Measurements from ENCODE around the gene SLC16A1. TPM values are rescaled to one million over a fixed set of nuclear protein-coding genes. Genes with fewer than 3 reads are reported as not detected.

SLC16A1 gene
- total and polyA plus RNA-seq, 2 of the 8 experiments (the other 6 are each of a cell fraction or from before 2014, with no cell fraction given) = 435 to 545 TPM

GRCh38 chr1:112902221-112902620 is 53.8 kb downstream of the SLC16A1 start (continued):
- TF ChIP-seq, protein P1, sequence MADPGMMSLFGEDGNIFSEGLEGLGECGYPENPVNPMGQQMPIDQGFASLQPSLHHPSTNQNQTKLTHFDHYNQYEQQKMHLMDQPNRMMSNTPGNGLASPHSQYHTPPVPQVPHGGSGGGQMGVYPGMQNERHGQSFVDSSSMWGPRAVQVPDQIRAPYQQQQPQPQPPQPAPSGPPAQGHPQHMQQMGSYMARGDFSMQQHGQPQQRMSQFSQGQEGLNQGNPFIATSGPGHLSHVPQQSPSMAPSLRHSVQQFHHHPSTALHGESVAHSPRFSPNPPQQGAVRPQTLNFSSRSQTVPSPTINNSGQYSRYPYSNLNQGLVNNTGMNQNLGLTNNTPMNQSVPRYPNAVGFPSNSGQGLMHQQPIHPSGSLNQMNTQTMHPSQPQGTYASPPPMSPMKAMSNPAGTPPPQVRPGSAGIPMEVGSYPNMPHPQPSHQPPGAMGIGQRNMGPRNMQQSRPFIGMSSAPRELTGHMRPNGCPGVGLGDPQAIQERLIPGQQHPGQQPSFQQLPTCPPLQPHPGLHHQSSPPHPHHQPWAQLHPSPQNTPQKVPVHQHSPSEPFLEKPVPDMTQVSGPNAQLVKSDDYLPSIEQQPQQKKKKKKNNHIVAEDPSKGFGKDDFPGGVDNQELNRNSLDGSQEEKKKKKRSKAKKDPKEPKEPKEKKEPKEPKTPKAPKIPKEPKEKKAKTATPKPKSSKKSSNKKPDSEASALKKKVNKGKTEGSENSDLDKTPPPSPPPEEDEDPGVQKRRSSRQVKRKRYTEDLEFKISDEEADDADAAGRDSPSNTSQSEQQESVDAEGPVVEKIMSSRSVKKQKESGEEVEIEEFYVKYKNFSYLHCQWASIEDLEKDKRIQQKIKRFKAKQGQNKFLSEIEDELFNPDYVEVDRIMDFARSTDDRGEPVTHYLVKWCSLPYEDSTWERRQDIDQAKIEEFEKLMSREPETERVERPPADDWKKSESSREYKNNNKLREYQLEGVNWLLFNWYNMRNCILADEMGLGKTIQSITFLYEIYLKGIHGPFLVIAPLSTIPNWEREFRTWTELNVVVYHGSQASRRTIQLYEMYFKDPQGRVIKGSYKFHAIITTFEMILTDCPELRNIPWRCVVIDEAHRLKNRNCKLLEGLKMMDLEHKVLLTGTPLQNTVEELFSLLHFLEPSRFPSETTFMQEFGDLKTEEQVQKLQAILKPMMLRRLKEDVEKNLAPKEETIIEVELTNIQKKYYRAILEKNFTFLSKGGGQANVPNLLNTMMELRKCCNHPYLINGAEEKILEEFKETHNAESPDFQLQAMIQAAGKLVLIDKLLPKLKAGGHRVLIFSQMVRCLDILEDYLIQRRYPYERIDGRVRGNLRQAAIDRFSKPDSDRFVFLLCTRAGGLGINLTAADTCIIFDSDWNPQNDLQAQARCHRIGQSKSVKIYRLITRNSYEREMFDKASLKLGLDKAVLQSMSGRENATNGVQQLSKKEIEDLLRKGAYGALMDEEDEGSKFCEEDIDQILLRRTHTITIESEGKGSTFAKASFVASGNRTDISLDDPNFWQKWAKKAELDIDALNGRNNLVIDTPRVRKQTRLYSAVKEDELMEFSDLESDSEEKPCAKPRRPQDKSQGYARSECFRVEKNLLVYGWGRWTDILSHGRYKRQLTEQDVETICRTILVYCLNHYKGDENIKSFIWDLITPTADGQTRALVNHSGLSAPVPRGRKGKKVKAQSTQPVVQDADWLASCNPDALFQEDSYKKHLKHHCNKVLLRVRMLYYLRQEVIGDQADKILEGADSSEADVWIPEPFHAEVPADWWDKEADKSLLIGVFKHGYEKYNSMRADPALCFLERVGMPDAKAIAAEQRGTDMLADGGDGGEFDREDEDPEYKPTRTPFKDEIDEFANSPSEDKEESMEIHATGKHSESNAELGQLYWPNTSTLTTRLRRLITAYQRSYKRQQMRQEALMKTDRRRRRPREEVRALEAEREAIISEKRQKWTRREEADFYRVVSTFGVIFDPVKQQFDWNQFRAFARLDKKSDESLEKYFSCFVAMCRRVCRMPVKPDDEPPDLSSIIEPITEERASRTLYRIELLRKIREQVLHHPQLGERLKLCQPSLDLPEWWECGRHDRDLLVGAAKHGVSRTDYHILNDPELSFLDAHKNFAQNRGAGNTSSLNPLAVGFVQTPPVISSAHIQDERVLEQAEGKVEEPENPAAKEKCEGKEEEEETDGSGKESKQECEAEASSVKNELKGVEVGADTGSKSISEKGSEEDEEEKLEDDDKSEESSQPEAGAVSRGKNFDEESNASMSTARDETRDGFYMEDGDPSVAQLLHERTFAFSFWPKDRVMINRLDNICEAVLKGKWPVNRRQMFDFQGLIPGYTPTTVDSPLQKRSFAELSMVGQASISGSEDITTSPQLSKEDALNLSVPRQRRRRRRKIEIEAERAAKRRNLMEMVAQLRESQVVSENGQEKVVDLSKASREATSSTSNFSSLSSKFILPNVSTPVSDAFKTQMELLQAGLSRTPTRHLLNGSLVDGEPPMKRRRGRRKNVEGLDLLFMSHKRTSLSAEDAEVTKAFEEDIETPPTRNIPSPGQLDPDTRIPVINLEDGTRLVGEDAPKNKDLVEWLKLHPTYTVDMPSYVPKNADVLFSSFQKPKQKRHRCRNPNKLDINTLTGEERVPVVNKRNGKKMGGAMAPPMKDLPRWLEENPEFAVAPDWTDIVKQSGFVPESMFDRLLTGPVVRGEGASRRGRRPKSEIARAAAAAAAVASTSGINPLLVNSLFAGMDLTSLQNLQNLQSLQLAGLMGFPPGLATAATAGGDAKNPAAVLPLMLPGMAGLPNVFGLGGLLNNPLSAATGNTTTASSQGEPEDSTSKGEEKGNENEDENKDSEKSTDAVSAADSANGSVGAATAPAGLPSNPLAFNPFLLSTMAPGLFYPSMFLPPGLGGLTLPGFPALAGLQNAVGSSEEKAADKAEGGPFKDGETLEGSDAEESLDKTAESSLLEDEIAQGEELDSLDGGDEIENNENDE (IDR thresholded peaks at IDR 0.05; ENCODE audit: insufficient replicate concordance, low read length) = no peak
- TF ChIP-seq TAF1 (IDR thresholded peaks at IDR 0.05; ENCODE audit: low read depth, low read length) = no peak
- no peak for TF ChIP-seq BRCA1 (IDR thresholded peaks at IDR 0.05; ENCODE audit: low read depth, low read length)
- TF ChIP-seq CBX8 (IDR thresholded peaks at IDR 0.05; ENCODE audit: borderline replicate concordance, low read depth, low read length) = no peak

Measured in H1 (cell line).